Nephron (organoid): Measurements from ENCODE around the gene ATAD1.

Experiments used
- H3K27ac Mint-ChIP-seq, 3 experiments: 2 replicates each; pipeline ENCODE4 v1.8.0; 2020; ENCODE audit warnings: mixed read lengths in 3 of 3, mild to moderate bottlenecking in 2 of 3, moderate library complexity in 1 of 3
- H3K27me3 Mint-ChIP-seq: 2 replicates; pipeline ENCODE4 v1.8.0; 2021; ENCODE audit warnings: low read depth, mild to moderate bottlenecking, moderate library complexity, mixed read lengths
- H3K36me3 Mint-ChIP-seq: 2 replicates; pipeline ENCODE4 v1.8.0; 2020; ENCODE audit warnings: low read depth, mixed read lengths
- H3K4me1 Mint-ChIP-seq: 2 replicates; pipeline ENCODE4 v1.8.0; 2020; ENCODE audit warnings: mixed read lengths
- H3K4me3 Mint-ChIP-seq, 3 experiments: 2 replicates each; pipeline ENCODE4 v1.8.0; 2020; ENCODE audit warnings: mild to moderate bottlenecking in 3 of 3, mixed read lengths in 3 of 3, moderate library complexity in 2 of 3
- H3K9me3 Mint-ChIP-seq: 2 replicates; pipeline ENCODE4 v1.8.0; 2020; ENCODE audit warnings: mixed read lengths
- CTCF ChIP-seq, 3 experiments: fragments of 200-600 bp; sonication (generic); IDR thresholded peaks; one replicate each; pipeline ENCODE4 v1.5.0; 2021; ENCODE audit warnings: antibody characterized with exemption in 3 of 3; ENCODE audit not compliant: unreplicated experiment in 3 of 3

Gene ATAD1

GRCh38 chr10:87776328-87776727, 41.7 kb downstream of the ATAD1 start:
- H3K36me3 Mint-ChIP-seq, result peaks cover 44% of the 10 kb centered on the region
- H3K27ac Mint-ChIP-seq, result no peak overlapping the region
- no peak overlapping the region for H3K4me3 Mint-ChIP-seq
- no peak for TF ChIP-seq CTCF (IDR thresholded peaks at IDR 0.05; ENCODE audit: unreplicated experiment in 3 of 3)
- H3K27me3 Mint-ChIP-seq, result no peaks in the 10 kb centered on the region
- H3K9me3 Mint-ChIP-seq, result no peaks in the 10 kb centered on the region
- H3K4me1 Mint-ChIP-seq, result no peaks in the 10 kb centered on the region

GRCh38 chr10:87775766-87776165, 42.3 kb downstream of the ATAD1 start:
- Mint-ChIP-seq H3K4me3 (no peak overlapping the region), H3K36me3 (peaks cover 39% of the 10 kb centered on the region), H3K27me3 (no peaks in the 10 kb centered on the region), H3K27ac (no peak overlapping the region), H3K4me1 (no peaks in the 10 kb centered on the region), H3K9me3 (no peaks in the 10 kb centered on the region)
- no peak for TF ChIP-seq CTCF (IDR thresholded peaks at IDR 0.05; ENCODE audit: unreplicated experiment in 3 of 3)

- Mint-ChIP-seq H3K9me3 (no peaks in the 10 kb centered on the region), H3K4me3 (no peak overlapping the region), H3K27me3 (no peaks in the 10 kb centered on the region), H3K36me3 (peaks cover 46% of the 10 kb centered on the region), H3K4me1 (no peaks in the 10 kb centered on the region), H3K27ac (no peak overlapping the region)
- peak; percentile 38 to 67 (median 58) for TF ChIP-seq CTCF (IDR thresholded peaks at IDR 0.05; ENCODE audit: unreplicated experiment in 3 of 3)
Measured at GRCh38 chr10:87771871-87772500, 46.0 kb downstream of the ATAD1 start.

GRCh38 chr10:87767253-87767652, 50.8 kb downstream of the ATAD1 start:
- Mint-ChIP-seq H3K36me3 (peaks cover 55% of the 10 kb centered on the region), H3K4me1 (no peaks in the 10 kb centered on the region), H3K27me3 (no peaks in the 10 kb centered on the region), H3K9me3 (no peaks in the 10 kb centered on the region), H3K27ac (no peak overlapping the region), H3K4me3 (no peak overlapping the region)
- TF ChIP-seq CTCF (IDR thresholded peaks at IDR 0.05; ENCODE audit: unreplicated experiment in 3 of 3), result no peak

- Mint-ChIP-seq H3K9me3 (no peaks in the 10 kb centered on the region), H3K27ac (no peak overlapping the region), H3K36me3 (peaks cover 55% of the 10 kb centered on the region)
Measured at GRCh38 chr10:87765666-87766376, 52.2 kb downstream of the ATAD1 start.

More at GRCh38 chr10:87765666-87766376, 52.2 kb downstream of the ATAD1 start:
- no peak for TF ChIP-seq CTCF (IDR thresholded peaks at IDR 0.05; ENCODE audit: unreplicated experiment in 3 of 3)
- Mint-ChIP-seq H3K4me1 (no peaks in the 10 kb centered on the region), H3K4me3 (no peak overlapping the region), H3K27me3 (no peaks in the 10 kb centered on the region)
